Bladder microvascular endothelial cell (primary cell): Measurements from ENCODE around the gene IQCH. TPM values are rescaled to one million over a fixed set of nuclear protein-coding genes. Genes with fewer than 3 reads are reported as not detected.

Experiments used
- total RNA-seq: library from RNA; depleted of rRNA; stranded (reverse); fragments of >200 nt; gene quantifications from 2 replicates; pipeline ENCODE4 v1.2.3, GENCODE V29; 2014

The IQCH gene
- total RNA-seq: 0.65 and 2.5 TPM in 2 replicates

DNA sequence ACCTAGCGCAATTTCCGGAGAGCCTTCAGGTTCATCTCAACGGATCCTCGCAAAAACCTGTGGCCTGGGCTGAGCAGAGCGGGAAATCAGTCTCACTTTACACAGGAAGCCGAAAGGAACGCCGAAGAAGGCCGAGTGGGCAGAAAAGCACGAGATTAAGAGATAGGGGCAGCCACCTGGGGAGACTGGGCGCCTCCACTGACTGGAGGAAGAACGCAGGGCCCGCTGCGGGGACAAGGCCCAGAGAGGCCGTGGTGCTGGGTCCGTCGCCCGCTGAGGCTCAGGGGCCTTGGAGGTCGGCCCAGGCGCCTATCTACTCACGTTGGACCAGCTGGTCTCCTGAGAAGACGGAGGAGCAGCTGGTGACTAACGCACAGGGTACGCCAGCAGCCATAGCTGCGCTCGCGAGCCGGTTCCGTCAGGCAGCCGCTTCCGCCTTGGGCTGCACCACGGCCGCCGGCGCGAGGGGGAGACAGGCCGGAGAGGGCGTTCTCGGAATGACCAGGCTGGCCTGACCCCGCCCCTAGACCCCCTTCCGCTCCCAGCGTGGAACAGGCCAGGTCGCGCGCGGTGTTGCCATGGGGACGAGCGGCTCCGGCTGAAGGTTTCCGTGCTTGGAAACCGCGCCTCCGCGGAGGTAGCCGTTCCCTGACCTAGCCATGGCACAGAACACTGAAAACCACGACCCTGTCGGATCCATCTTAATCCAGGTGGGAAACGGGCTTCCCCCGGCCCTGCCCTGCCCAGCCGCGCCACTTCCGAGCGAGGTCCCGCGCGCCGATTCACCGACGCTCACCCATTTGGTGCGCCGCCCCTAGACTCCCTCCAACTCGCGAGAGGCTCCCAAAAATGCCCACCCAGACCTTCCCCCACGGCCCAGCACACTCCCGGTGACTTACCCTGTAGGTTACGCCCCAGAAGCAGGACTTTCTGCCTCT, at the start of gene IQCH, which contains the start of gene AAGAB:
Gene IQCH (plus strand): TSS at position 549 of the 938 bp plus-strand sequence. CDS start 111 bp downstream, at position 660.
Gene AAGAB (minus strand): TSS at position 424 of the 938 bp plus-strand sequence. CDS start 30 bp downstream, at position 394.

DNA sequence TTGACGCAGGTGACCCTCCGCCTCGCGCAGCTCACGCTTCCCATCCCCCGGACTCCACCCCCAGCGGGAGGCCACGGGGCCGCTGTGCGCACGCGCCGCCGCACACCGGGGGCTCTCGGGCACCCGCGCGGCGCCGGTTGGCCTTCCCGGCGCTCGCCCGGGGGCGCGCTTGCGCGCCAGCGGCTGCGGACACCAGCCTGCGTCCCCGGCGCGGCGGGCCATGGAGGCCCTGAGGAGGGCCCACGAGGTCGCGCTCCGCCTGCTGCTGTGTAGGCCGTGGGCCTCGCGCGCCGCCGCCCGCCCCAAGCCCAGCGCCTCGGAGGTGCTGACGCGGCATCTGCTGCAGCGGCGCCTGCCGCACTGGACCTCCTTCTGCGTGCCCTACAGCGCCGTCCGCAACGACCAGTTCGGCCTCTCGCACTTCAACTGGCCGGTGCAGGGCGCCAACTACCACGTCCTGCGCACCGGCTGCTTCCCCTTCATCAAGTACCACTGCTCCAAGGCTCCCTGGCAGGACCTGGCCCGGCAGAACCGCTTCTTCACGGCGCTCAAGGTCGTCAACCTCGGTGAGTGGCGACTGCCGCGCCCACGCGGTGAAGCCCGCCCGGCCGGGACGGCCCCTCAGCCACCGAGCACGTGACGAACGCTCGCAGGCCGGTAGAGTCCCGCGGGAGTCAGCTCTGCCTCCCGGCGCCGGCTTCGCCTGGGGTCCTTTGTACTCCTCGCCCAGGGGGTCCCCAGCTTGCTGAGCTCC, 266.6 kb downstream of the IQCH start, which contains the start of gene C15orf61:
Gene C15orf61 (plus strand): TSS at position 103 of the 754 bp plus-strand sequence. CDS start 118 bp downstream, at position 221.

DNA sequence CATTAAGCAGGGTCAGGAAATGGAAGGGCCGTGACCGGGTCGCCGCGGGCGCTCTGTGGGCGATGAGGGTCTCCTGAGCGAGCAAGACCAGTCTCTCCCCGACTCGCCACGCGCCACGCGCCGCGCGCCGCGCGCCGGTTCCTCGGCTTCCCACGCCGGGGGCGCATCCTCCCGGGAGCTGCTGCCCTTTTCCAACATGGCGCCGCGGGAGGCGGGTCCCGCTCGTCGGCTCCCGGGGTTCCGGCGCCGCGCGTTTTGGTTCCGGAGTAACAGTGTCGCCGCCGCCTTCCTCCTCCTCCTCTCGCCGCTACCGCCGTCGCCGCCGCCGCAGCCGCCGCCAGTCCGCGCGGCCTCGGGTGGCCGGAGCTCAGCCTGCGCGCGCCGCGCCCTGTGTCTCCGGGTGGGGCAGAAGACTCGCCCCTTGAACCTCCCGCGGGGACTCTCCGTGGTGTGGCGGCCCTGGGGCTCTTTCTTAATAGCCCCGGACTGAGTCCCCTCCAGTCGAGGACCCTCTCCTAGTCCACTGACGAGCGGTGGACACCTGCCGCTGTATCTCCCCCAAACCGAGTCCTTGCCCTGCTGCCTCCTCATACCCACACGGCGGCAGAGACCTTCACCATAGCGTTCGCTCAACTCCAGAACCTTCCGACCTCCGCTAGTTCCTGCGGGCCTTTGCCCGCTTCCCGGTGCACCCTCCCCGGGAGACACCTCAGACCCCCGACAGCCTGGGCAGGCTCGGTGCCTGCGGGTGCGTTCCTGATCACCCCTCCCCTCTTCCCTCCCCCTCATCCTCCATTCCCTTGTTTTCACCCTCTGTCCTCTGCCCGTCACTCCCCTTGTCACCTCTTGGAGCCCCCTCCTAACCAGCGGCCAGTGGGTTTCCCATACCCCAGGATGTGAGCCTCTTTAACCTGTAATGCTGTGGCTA, 288.1 kb downstream of the IQCH start, which contains the start of gene MAP2K5:
Gene MAP2K5 (plus strand): TSS at position 284 of the 928 bp plus-strand sequence. CDS start 633 bp downstream, at position 917.

Other genes starting within 250 kb of the IQCH start
- gene SMAD3, start 189.2 kb upstream of the IQCH start, total RNA-seq: 12.5 and 39.8 TPM in 2 replicates
- gene AAGAB, start 125 bp upstream of the IQCH start, total RNA-seq: 28.2 and 57.2 TPM in 2 replicates